ENCODE measurements around the gene KLF7.
A peak's percentile ranks its signal among the peaks of the same experiment; 100 is the strongest.

Gene KLF7

GRCh38 chr2:207095963-207096362, 69.8 kb downstream of the KLF7 start:
- Histone ChIP-seq H3K4me1 (ENCODE audit: control insufficient read depth, insufficient read depth, low read length) (peaks cover 47% of the 10 kb centered on the region), H3K27ac (ENCODE audit: low read depth, low read length) (no peak overlapping the region)

GRCh38 chr2:207093234-207093633, 72.5 kb downstream of the KLF7 start:
- Histone ChIP-seq H3K9ac (ENCODE audit: low read length) (peak overlapping the region; percentile 57), H3K36me3 (ENCODE audit: control insufficient read depth, insufficient read depth, low read length) (peaks cover 2% of the 10 kb centered on the region), H3K4me3 (ENCODE audit: low read depth, low read length) (0 out of 2 replicates have a peak overlapping the region, but pooled peaks have one; percentile 6), H3K4me1 (ENCODE audit: control insufficient read depth, insufficient read depth, low read length) (peaks cover 64% of the 10 kb centered on the region), H3K9me3 (ENCODE audit: control insufficient read depth, insufficient read depth, low read depth, low read length) (no peaks in the 10 kb centered on the region), H3K27ac (ENCODE audit: low read depth, low read length) (peak overlapping the region; percentile 79), H3K27me3 (ENCODE audit: control insufficient read depth, insufficient read depth, low read length) (no peaks in the 10 kb centered on the region)

More at GRCh38 chr2:207095963-207096362, 69.8 kb downstream of the KLF7 start:
- no peaks in the 10 kb centered on the region for H3K27me3 ChIP-seq (ENCODE audit: control insufficient read depth, insufficient read depth, low read length)
- H3K4me3 ChIP-seq (ENCODE audit: low read depth, low read length), result no peak overlapping the region
- H3K9ac ChIP-seq (ENCODE audit: low read length), result no peak overlapping the region
- H3K36me3 ChIP-seq (ENCODE audit: control insufficient read depth, insufficient read depth, low read length), result 0 out of 2 replicates have a peak, but pooled peaks cover 2% of the 10 kb centered on the region
- no peaks in the 10 kb centered on the region for H3K9me3 ChIP-seq (ENCODE audit: control insufficient read depth, insufficient read depth, low read depth, low read length)

GRCh38 chr2:207092818-207093217, 72.9 kb downstream of the KLF7 start:
- Histone ChIP-seq H3K4me1 (ENCODE audit: control insufficient read depth, insufficient read depth, low read length) (peaks cover 64% of the 10 kb centered on the region), H3K27ac (ENCODE audit: low read depth, low read length) (0 out of 2 replicates have a peak overlapping the region, but pooled peaks have one; percentile 79), H3K9me3 (ENCODE audit: control insufficient read depth, insufficient read depth, low read depth, low read length) (no peaks in the 10 kb centered on the region), H3K36me3 (ENCODE audit: control insufficient read depth, insufficient read depth, low read length) (peaks cover 6% of the 10 kb centered on the region), H3K4me3 (ENCODE audit: low read depth, low read length) (no peak overlapping the region), H3K9ac (ENCODE audit: low read length) (no peak overlapping the region), H3K27me3 (ENCODE audit: control insufficient read depth, insufficient read depth, low read length) (no peaks in the 10 kb centered on the region)

- Histone ChIP-seq H3K27ac (ENCODE audit: low read depth, low read length) (peak overlapping the region; percentile 44), H3K9ac (ENCODE audit: low read length) (peak overlapping the region; percentile 38), H3K4me1 (ENCODE audit: control insufficient read depth, insufficient read depth, low read length) (peaks cover 63% of the 10 kb centered on the region), H3K27me3 (ENCODE audit: control insufficient read depth, insufficient read depth, low read length) (no peaks in the 10 kb centered on the region), H3K36me3 (ENCODE audit: control insufficient read depth, insufficient read depth, low read length) (peaks cover 8% of the 10 kb centered on the region), H3K4me3 (ENCODE audit: low read depth, low read length) (no peak overlapping the region), H3K9me3 (ENCODE audit: control insufficient read depth, insufficient read depth, low read depth, low read length) (no peaks in the 10 kb centered on the region)
These were observed 73.8 kb downstream of the KLF7 start for GRCh38 chr2:207091928-207092327.

GRCh38 chr2:207091176-207091575, 74.6 kb downstream of the KLF7 start:
- H3K27me3 ChIP-seq (ENCODE audit: control insufficient read depth, insufficient read depth, low read length), result no peaks in the 10 kb centered on the region
- H3K36me3 ChIP-seq (ENCODE audit: control insufficient read depth, insufficient read depth, low read length), result peaks cover 16% of the 10 kb centered on the region
- H3K27ac ChIP-seq (ENCODE audit: low read depth, low read length), result no peak overlapping the region
- H3K9ac ChIP-seq (ENCODE audit: low read length), result no peak overlapping the region
- H3K4me3 ChIP-seq (ENCODE audit: low read depth, low read length), result no peak overlapping the region
- H3K4me1 ChIP-seq (ENCODE audit: control insufficient read depth, insufficient read depth, low read length), result peaks cover 55% of the 10 kb centered on the region
- H3K9me3 ChIP-seq (ENCODE audit: control insufficient read depth, insufficient read depth, low read depth, low read length), result no peaks in the 10 kb centered on the region

GRCh38 chr2:207090389-207090788, 75.4 kb downstream of the KLF7 start:
- Histone ChIP-seq H3K9me3 (ENCODE audit: control insufficient read depth, insufficient read depth, low read depth, low read length) (no peaks in the 10 kb centered on the region), H3K36me3 (ENCODE audit: control insufficient read depth, insufficient read depth, low read length) (peaks cover 21% of the 10 kb centered on the region), H3K4me3 (ENCODE audit: low read depth, low read length) (no peak overlapping the region), H3K27ac (ENCODE audit: low read depth, low read length) (0 out of 2 replicates have a peak overlapping the region, but pooled peaks have one; percentile 5), H3K9ac (ENCODE audit: low read length) (no peak overlapping the region), H3K4me1 (ENCODE audit: control insufficient read depth, insufficient read depth, low read length) (peaks cover 52% of the 10 kb centered on the region), H3K27me3 (ENCODE audit: control insufficient read depth, insufficient read depth, low read length) (no peaks in the 10 kb centered on the region)

GRCh38 chr2:207088839-207089238, 76.9 kb downstream of the KLF7 start:
- Histone ChIP-seq H3K9ac (ENCODE audit: low read length) (no peak overlapping the region), H3K4me1 (ENCODE audit: control insufficient read depth, insufficient read depth, low read length) (peaks cover 45% of the 10 kb centered on the region), H3K36me3 (ENCODE audit: control insufficient read depth, insufficient read depth, low read length) (peaks cover 25% of the 10 kb centered on the region), H3K4me3 (ENCODE audit: low read depth, low read length) (no peak overlapping the region), H3K9me3 (ENCODE audit: control insufficient read depth, insufficient read depth, low read depth, low read length) (no peaks in the 10 kb centered on the region), H3K27me3 (ENCODE audit: control insufficient read depth, insufficient read depth, low read length) (no peaks in the 10 kb centered on the region), H3K27ac (ENCODE audit: low read depth, low read length) (no peak overlapping the region)

GRCh38 chr2:207088276-207088675, 77.5 kb downstream of the KLF7 start:
- H3K4me3 ChIP-seq (ENCODE audit: low read depth, low read length), result no peak overlapping the region
- H3K9me3 ChIP-seq (ENCODE audit: control insufficient read depth, insufficient read depth, low read depth, low read length), result no peaks in the 10 kb centered on the region
- no peaks in the 10 kb centered on the region for H3K27me3 ChIP-seq (ENCODE audit: control insufficient read depth, insufficient read depth, low read length)
- peaks cover 40% of the 10 kb centered on the region for H3K4me1 ChIP-seq (ENCODE audit: control insufficient read depth, insufficient read depth, low read length)
- H3K9ac ChIP-seq (ENCODE audit: low read length), result no peak overlapping the region
- H3K36me3 ChIP-seq (ENCODE audit: control insufficient read depth, insufficient read depth, low read length), result peaks cover 30% of the 10 kb centered on the region
- H3K27ac ChIP-seq (ENCODE audit: low read depth, low read length), result no peak overlapping the region

- Histone ChIP-seq H3K9ac (ENCODE audit: low read length) (no peak overlapping the region), H3K4me1 (ENCODE audit: control insufficient read depth, insufficient read depth, low read length) (peaks cover 29% of the 10 kb centered on the region), H3K36me3 (ENCODE audit: control insufficient read depth, insufficient read depth, low read length) (peaks cover 39% of the 10 kb centered on the region), H3K27me3 (ENCODE audit: control insufficient read depth, insufficient read depth, low read length) (no peaks in the 10 kb centered on the region), H3K27ac (ENCODE audit: low read depth, low read length) (no peak overlapping the region), H3K9me3 (ENCODE audit: control insufficient read depth, insufficient read depth, low read depth, low read length) (no peaks in the 10 kb centered on the region), H3K4me3 (ENCODE audit: low read depth, low read length) (no peak overlapping the region)
These were observed 78.5 kb downstream of the KLF7 start for GRCh38 chr2:207087046-207087902.

- Histone ChIP-seq H3K4me1 (ENCODE audit: control insufficient read depth, insufficient read depth, low read length) (peaks cover 19% of the 10 kb centered on the region), H3K27ac (ENCODE audit: low read depth, low read length) (no peak overlapping the region), H3K27me3 (ENCODE audit: control insufficient read depth, insufficient read depth, low read length) (no peaks in the 10 kb centered on the region), H3K9ac (ENCODE audit: low read length) (no peak overlapping the region), H3K36me3 (ENCODE audit: control insufficient read depth, insufficient read depth, low read length) (peaks cover 50% of the 10 kb centered on the region), H3K4me3 (ENCODE audit: low read depth, low read length) (no peak overlapping the region), H3K9me3 (ENCODE audit: control insufficient read depth, insufficient read depth, low read depth, low read length) (no peaks in the 10 kb centered on the region)
These were observed 79.6 kb downstream of the KLF7 start for GRCh38 chr2:207086136-207086535.

- H3K27ac ChIP-seq (ENCODE audit: low read depth, low read length), result no peak overlapping the region
- H3K9ac ChIP-seq (ENCODE audit: low read length), result no peak overlapping the region
- H3K36me3 ChIP-seq (ENCODE audit: control insufficient read depth, insufficient read depth, low read length), result peaks cover 61% of the 10 kb centered on the region
- no peak overlapping the region for H3K4me3 ChIP-seq (ENCODE audit: low read depth, low read length)
- H3K27me3 ChIP-seq (ENCODE audit: control insufficient read depth, insufficient read depth, low read length), result no peaks in the 10 kb centered on the region
- H3K9me3 ChIP-seq (ENCODE audit: control insufficient read depth, insufficient read depth, low read depth, low read length), result no peaks in the 10 kb centered on the region
- H3K4me1 ChIP-seq (ENCODE audit: control insufficient read depth, insufficient read depth, low read length), result peaks cover 9% of the 10 kb centered on the region
These were observed 80.6 kb downstream of the KLF7 start for GRCh38 chr2:207085110-207085509.
